HCT116 (cell line): ENCODE results near the gene MLLT6. TPM values are rescaled to one million over a fixed set of nuclear protein-coding genes. Genes with fewer than 3 reads are reported as not detected.

Experiments used
- ATAC-seq: fragments of 200-7000 bp; cut with Tn5 transposase; 2 replicates; pipeline ENCODE4 v1.9.1; 2020; ENCODE audit warnings: mild to moderate bottlenecking, moderate library complexity
- BruUV-seq: library from RNA; stranded (reverse); fragments of 400-500 nt; replicated peaks from 2 replicates; lab custom pipeline; 2021; lab: Mats Ljungman, UMichigan
- CTCF ChIA-PET: fragments of 300-600 bp; sonication (Branson Sonifier 250); formaldehyde crosslinking; loops from one replicate; lab custom pipeline; 2021; ENCODE audit warnings: antibody characterized with exemption; lab: Charles Lee
- POLR2A ChIA-PET: fragments of 300-600, 350-600 bp; sonication (Branson Sonifier 250); formaldehyde crosslinking; loops from one replicate; lab custom pipeline; 2021; ENCODE audit warnings: antibody characterized with exemption; lab: Charles Lee
- RAD21 ChIA-PET, 2 experiments: fragments of 300-600 bp; sonication (Branson Sonifier 250); formaldehyde crosslinking; loops; one replicate each; lab custom pipeline; 2023; ENCODE audit warnings: low total read pairs in 2 of 2; ENCODE audit not compliant: uncharacterized antibody in 2 of 2, unreplicated experiment in 2 of 2, low non-redundant PET in 1 of 2; lab: Charles Lee
- DNase-seq: peaks from one replicate; pipeline ENCODE4 v3.0.0-alpha.2; 2010; ENCODE audit warnings: low read depth, low spot score
- H2AFZ ChIP-seq: fragments of 200-600 bp; shearing (Covaris generic), sonication (generic); 2 replicates; pipeline ENCODE4 v1.6.1; 2017; ENCODE audit warnings: low read depth, mixed run types, mixed read lengths, antibody characterized with exemption, low read length; ENCODE audit not compliant: poor library complexity, severe bottlenecking
- H3K27ac ChIP-seq: 2 replicates; pipeline ENCODE4 v1.5.1; 2012; ENCODE audit warnings: low read depth, low read length
- H3K27me3 ChIP-seq: fragments of 200-600 bp; sonication (generic); 2 replicates; pipeline ENCODE4 v1.6.1; 2016; ENCODE audit warnings: mixed run types, low read length, mixed read lengths; ENCODE audit not compliant: insufficient read depth
- H3K36me3 ChIP-seq, 2 experiments: fragments of 200-500 bp in 1 of 2; fragments of 200-600 bp in 1 of 2; sonication (Bioruptor generic) in 1 of 2; sonication (generic) in 1 of 2; 2 replicates each; pipeline versions ENCODE4 v1.5.1 to v1.6.1; 2014 to 2016; ENCODE audit warnings: low read length in 2 of 2, inconsistent platforms in 1 of 2, mixed read lengths in 1 of 2, mixed run types in 1 of 2; ENCODE audit not compliant: insufficient read depth in 2 of 2, control insufficient read depth in 1 of 2
- H3K4me1 ChIP-seq, 2 experiments: fragments of 200-600 bp in 1 of 2; sonication (generic) in 1 of 2; 2 replicates each; pipeline versions ENCODE4 v1.5.1 to v1.6.1; 2012 to 2017; ENCODE audit warnings: low read length in 2 of 2, inconsistent platforms in 1 of 2, mild to moderate bottlenecking in 1 of 2, mixed read lengths in 1 of 2, mixed run types in 1 of 2, moderate library complexity in 1 of 2; ENCODE audit not compliant: insufficient read depth in 2 of 2, control insufficient read depth in 1 of 2
- H3K4me2 ChIP-seq: fragments of 200-600 bp; sonication (generic); 2 replicates; pipeline ENCODE4 v1.6.1; 2017; ENCODE audit warnings: mixed run types, low read length, mixed read lengths
- H3K4me3 ChIP-seq, 2 experiments: fragments of 200-600 bp in 1 of 2; sonication (generic) in 1 of 2; replicated peaks in 1 of 2; 2 replicates each; pipeline ENCODE4 v1.5.1; 2011 to 2016; ENCODE audit warnings: low read length in 2 of 2, control low read depth in 1 of 2, low read depth in 1 of 2, mild to moderate bottlenecking in 1 of 2, mixed read lengths in 1 of 2, mixed run types in 1 of 2
- H3K79me2 ChIP-seq: fragments of 200-600 bp; sonication (generic); 2 replicates; pipeline ENCODE4 v1.6.1; 2017; ENCODE audit warnings: mild to moderate bottlenecking, mixed run types, low read length, moderate library complexity, mixed read lengths; ENCODE audit not compliant: insufficient read depth
- H3K9ac ChIP-seq: fragments of 200-600 bp; sonication (generic); 2 replicates; pipeline ENCODE4 v1.6.1; 2016; ENCODE audit warnings: low read length, mixed read lengths
- H3K9me2 ChIP-seq: fragments of 200-600 bp; sonication (generic), shearing (Covaris generic); 2 replicates; pipeline ENCODE4 v1.6.1; 2017; ENCODE audit warnings: mixed run types, mild to moderate bottlenecking, moderate library complexity; ENCODE audit not compliant: insufficient read depth
- H3K9me3 ChIP-seq, 2 experiments: fragments of 200-500 bp in 1 of 2; fragments of 200-600 bp in 1 of 2; sonication (Bioruptor generic) in 1 of 2; sonication (generic) in 1 of 2; 2 replicates each; pipeline ENCODE4 v1.6.1; 2014 to 2017; ENCODE audit warnings: low read length in 2 of 2, mixed read lengths in 2 of 2, inconsistent platforms in 1 of 2, low read depth in 1 of 2, mild to moderate bottlenecking in 1 of 2, mixed run types in 1 of 2, moderate library complexity in 1 of 2; ENCODE audit not compliant: control insufficient read depth in 1 of 2, insufficient read depth in 1 of 2
- H4K20me1 ChIP-seq: fragments of 200-600 bp; sonication (generic), shearing (Covaris generic); 2 replicates; pipeline ENCODE4 v1.6.1; 2017; ENCODE audit warnings: mixed run types, mild to moderate bottlenecking, moderate library complexity; ENCODE audit not compliant: insufficient read depth
- EGR1 ChIP-seq: IDR thresholded peaks from 2 replicates; pipeline ENCODE4 v1.6.1; 2012; ENCODE audit warnings: low read depth
- JUND ChIP-seq: IDR thresholded peaks from 2 replicates; pipeline ENCODE4 v1.6.1; 2012
- MAX ChIP-seq: IDR thresholded peaks from 2 replicates; pipeline ENCODE4 v1.6.1; 2012
- POLR2A ChIP-seq: IDR thresholded peaks from 2 replicates; pipeline ENCODE4 v1.7.0; 2011; ENCODE audit warnings: borderline replicate concordance; ENCODE audit not compliant: insufficient read depth, insufficient read length; ENCODE audit errors: extremely low read depth
- POLR2AphosphoS5 ChIP-seq: IDR thresholded peaks from 2 replicates; pipeline ENCODE4 v1.6.1; 2011; ENCODE audit warnings: mild to moderate bottlenecking, low read depth, low read length, moderate library complexity
- REST ChIP-seq: IDR thresholded peaks from 2 replicates; pipeline ENCODE4 v1.6.1; 2012; ENCODE audit warnings: low read depth
- YY1 ChIP-seq: IDR thresholded peaks from 2 replicates; pipeline ENCODE4 v1.6.1; 2011; ENCODE audit warnings: low read length, low read depth, moderate library complexity, mild to moderate bottlenecking; ENCODE audit not compliant: insufficient replicate concordance; ENCODE audit errors: extremely low read depth
- ZFX ChIP-seq: fragments of 450-650 bp; IDR thresholded peaks from 2 replicates; pipeline ENCODE4 v1.6.1; 2017
- intact Hi-C: fragments of 100-400 bp; cut with micrococcal nuclease; formaldehyde crosslinking; loops from 2 replicates; pipeline ENCODE4 v1.10.0; 2022
- total RNA-seq: library from RNA; stranded (reverse); gene quantifications from one replicate; pipeline ENCODE4 v1.2.1, GENCODE V29; 2021; ENCODE audit not compliant: unreplicated experiment
- TF ChIP-seq, protein P1 (sequence below): IDR thresholded peaks from 2 replicates; pipeline ENCODE4 v1.6.1; 2011; ENCODE audit warnings: mild to moderate bottlenecking, low read length, moderate library complexity; ENCODE audit not compliant: insufficient replicate concordance; ENCODE audit errors: extremely low read depth

Gene MLLT6
- total RNA-seq, 1 experiment from 2014 or later = 110 TPM

- ChIA-PET RAD21 (no interaction called here), CTCF (no interaction called here), POLR2A (no interaction called here)
- H3K4me1 ChIP-seq = peaks cover 11 to 32% of the 10 kb centered on the region in 2 experiments; a peak in 3 of 4 replicates
- H3K36me3 ChIP-seq = peaks cover 2 to 23% of the 10 kb centered on the region in 2 experiments; a peak in 2 of 4 replicates
- H3K9me2 ChIP-seq = no peaks in the 10 kb centered on the region
- peaks cover 35% of the 10 kb centered on the region for H3K79me2 ChIP-seq
- H3K9ac ChIP-seq = peak overlapping the region; percentile 66
- no TSS peak for BruUV-seq
- H4K20me1 ChIP-seq = no peaks in the 10 kb centered on the region
- H3K27me3 ChIP-seq = no peaks in the 10 kb centered on the region
- H3K4me2 ChIP-seq = peak overlapping the region; percentile 79
- peak overlapping the region; percentile 96 for H3K27ac ChIP-seq
- no peak overlapping the region for H2AFZ ChIP-seq
- H3K9me3 ChIP-seq = no peaks in the 10 kb centered on the region
- ATAC-seq = no peak
- TF ChIP-seq, protein P1, sequence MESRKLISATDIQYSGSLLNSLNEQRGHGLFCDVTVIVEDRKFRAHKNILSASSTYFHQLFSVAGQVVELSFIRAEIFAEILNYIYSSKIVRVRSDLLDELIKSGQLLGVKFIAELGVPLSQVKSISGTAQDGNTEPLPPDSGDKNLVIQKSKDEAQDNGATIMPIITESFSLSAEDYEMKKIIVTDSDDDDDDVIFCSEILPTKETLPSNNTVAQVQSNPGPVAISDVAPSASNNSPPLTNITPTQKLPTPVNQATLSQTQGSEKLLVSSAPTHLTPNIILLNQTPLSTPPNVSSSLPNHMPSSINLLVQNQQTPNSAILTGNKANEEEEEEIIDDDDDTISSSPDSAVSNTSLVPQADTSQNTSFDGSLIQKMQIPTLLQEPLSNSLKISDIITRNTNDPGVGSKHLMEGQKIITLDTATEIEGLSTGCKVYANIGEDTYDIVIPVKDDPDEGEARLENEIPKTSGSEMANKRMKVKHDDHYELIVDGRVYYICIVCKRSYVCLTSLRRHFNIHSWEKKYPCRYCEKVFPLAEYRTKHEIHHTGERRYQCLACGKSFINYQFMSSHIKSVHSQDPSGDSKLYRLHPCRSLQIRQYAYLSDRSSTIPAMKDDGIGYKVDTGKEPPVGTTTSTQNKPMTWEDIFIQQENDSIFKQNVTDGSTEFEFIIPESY = no peak
- peak; percentile 47; the same call in 1 of the 2 replicates for TF ChIP-seq EGR1
- DNase-seq = no peak
- H3K4me3 ChIP-seq = peak overlapping the region; percentile 50 to 91
- intact Hi-C loops = no loop called here
Observed at GRCh38 chr17:38729368-38729885, 24.4 kb downstream of the MLLT6 start.

GRCh38 chr17:38729886-38730525 is 24.9 kb downstream of the MLLT6 start, which contains the start of gene CISD3:
CISD3 (plus strand) TSS chr17:38730341; CDS start chr17:38730359, 18 bp downstream.
- Histone ChIP-seq H3K27me3 (no peaks in the 10 kb centered on the region), H3K36me3 (peaks cover 5 to 23% of the 10 kb centered on the region in 2 experiments), H3K9me2 (no peaks in the 10 kb centered on the region), H3K9me3 (no peaks in the 10 kb centered on the region), H4K20me1 (no peaks in the 10 kb centered on the region), H3K4me1 (peaks cover 11 to 32% of the 10 kb centered on the region in 2 experiments; a peak in 3 of 4 replicates), H3K4me2 (peak within 1 kb of the TSS; percentile 90), H2AFZ (no peak within 1 kb of the TSS), H3K9ac (peak within 1 kb of the TSS; percentile 88), H3K27ac (peak within 1 kb of the TSS; percentile 96), H3K4me3 (peak within 1 kb of the TSS; percentile 91 to 95), H3K79me2 (peaks cover 37% of the 10 kb centered on the region)
- RAD21 ChIA-PET = no interaction called here
- CTCF ChIA-PET = interaction anchor here (1.5 kb wide), 1 partner anchor 11 kb away, joined by 4 read pairs; no protein-coding TSS in a partner anchor
- POLR2A ChIA-PET = no interaction called here
- BruUV-seq = no TSS peak
- DNase-seq (peak; percentile 60), ATAC-seq (peak; percentile 90)
- intact Hi-C loops = loop anchor here (10.0 kb wide), 1 partner anchor 425 kb away; the partner anchor contains the start of gene PLXDC1
- TF ChIP-seq ZFX = peak; percentile 72; the same call in 1 of the 2 replicates
- TF ChIP-seq EGR1 = peak; percentile 43; the same call in 1 of the 2 replicates
- TF ChIP-seq JUND = no peak
- no peak for TF ChIP-seq YY1
- peak; percentile 37; the same call in 1 of the 2 replicates for TF ChIP-seq MAX
- peak; percentile 72 for TF ChIP-seq POLR2AphosphoS5
- TF ChIP-seq POLR2A = peak; percentile 23
- TF ChIP-seq REST = no peak
- TF ChIP-seq, protein P1 = peak; percentile 42
